Cardiac fibroblast (primary cell): ENCODE measurements around the gene PRR27.

Experiments
- DNase-seq, 2 donors: peaks; one replicate each; pipeline versions ENCODE4 v3.0.0 to v3.0.0-alpha.2; 2010; ENCODE audit warnings: low read depth in 2 of 2
- H3K4me3 ChIP-seq, 2 donors: replicated peaks in 1 of 2; 1 replicate in 1 of 2; 2 replicates in 1 of 2; pipeline ENCODE4 v1.5.1; 2011; ENCODE audit warnings: low read depth in 2 of 2, low read length in 2 of 2, mild to moderate bottlenecking in 2 of 2, moderate library complexity in 1 of 2
- CTCF ChIP-seq: IDR thresholded peaks from one replicate; pipeline ENCODE4 v1.5.1; 2011; ENCODE audit warnings: low read depth, mild to moderate bottlenecking, low read length, inconsistent platforms

The PRR27 gene

DNA sequence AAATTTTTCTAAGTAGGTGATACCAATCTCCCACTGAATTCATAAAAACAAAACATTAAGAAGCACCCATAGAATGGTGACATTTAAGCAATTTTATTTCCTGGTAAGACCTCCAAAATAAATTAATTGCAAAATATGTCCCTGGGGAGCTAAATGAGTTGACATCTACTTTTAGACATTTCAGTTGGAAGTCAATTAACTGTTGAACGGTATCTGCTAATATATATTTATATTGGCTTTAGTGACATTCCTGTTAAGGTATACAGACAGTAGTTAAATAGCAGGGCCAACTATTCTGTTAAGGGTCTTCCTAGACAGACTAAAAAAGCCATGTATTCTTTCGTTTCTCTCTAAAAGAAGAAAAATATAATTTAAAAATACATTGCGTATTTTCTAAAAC, at the start of gene PRR27:
TSS of gene PRR27 (plus strand) at position 301 of the 400 bp plus-strand sequence. CDS start 139 bp downstream, outside the sequence.
- DNase-seq = no peak
- H3K4me3 ChIP-seq = no peak within 1 kb of the TSS
- TF ChIP-seq CTCF = no peak

GRCh38 chr4:70110917-70111316, 43.1 kb upstream of the PRR27 start:
- no peak overlapping the region for H3K4me3 ChIP-seq
- no peak for TF ChIP-seq CTCF
- no peak for DNase-seq

DNA sequence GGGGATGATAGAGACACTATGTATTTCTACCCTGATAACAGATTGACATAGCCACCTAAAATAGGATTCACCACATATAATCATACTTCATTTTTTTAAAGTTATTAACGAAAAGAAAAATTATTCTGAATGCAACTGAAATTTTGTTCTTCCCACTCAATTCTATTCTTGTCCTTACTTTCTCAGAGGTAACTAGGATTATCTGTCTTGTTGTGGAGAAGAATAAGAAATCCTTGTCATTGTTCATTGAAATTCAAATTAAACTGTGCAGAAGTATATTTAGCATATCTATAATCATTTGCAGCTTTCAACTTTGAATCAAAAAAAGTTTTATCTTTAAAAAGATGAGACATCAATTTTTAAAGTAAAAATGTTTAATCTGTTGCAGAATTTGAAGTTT, 40.4 kb upstream of the PRR27 start:
- H3K4me3 ChIP-seq = no peak overlapping the region
- no peak for TF ChIP-seq CTCF
- no peak for DNase-seq

- TF ChIP-seq CTCF = no peak
- no peak overlapping the region for H3K4me3 ChIP-seq
- DNase-seq = no peak
Measured at GRCh38 chr4:70114096-70114495, 39.9 kb upstream of the PRR27 start.

GRCh38 chr4:70120323-70120722, 33.7 kb upstream of the PRR27 start:
- no peak overlapping the region for H3K4me3 ChIP-seq
- no peak for TF ChIP-seq CTCF
- DNase-seq = no peak

DNA sequence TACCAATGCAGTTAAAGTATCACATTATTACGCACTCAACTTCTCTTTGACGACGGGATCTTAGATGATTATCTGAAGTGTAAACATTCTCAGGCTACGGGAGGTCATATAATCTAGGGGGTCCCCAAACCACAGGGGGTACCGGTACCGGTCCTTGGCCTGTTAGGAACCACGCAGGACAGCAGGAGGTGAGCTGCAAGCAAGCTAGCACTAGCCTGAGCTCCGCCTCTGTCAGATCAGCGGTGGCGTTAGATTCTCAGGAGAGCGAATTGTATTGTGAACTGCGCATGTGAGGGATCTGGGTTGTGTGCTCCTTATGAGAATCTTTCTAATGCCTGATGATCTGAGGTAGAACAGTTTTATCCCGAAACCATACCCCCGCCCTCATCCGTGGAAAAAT, 20.6 kb upstream of the PRR27 start:
- TF ChIP-seq CTCF = no peak
- no peak overlapping the region for H3K4me3 ChIP-seq
- DNase-seq = no peak

DNA sequence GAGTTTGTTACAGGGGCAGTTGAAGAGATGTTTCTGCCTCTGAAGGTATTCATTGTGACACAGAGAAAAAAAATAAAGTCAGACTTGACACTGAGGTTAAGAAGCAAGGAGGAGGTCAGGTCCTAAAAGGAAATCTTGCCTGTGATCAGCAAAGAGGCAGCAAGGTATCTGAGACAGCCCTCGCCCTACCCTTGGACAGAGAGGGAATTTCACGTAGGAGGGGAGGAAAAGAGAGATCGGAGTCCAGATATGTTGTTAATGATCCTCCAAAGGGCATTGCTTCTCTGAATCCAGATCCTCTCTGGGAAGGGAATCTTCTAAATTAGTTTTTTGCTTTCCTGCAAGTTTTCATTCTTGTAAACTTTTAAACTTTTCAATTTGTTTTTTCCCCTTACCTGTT, 15.3 kb upstream of the PRR27 start:
- no peak for TF ChIP-seq CTCF
- no peak overlapping the region for H3K4me3 ChIP-seq
- DNase-seq = no peak
